SK-N-SH treated with all-trans-retinoic acid at 6 μM for 48 hours (cell line): Measurements from ENCODE around the gene RGL1.

Experiments
- BACH2 ChIP-seq: fragments of 250-450 bp; sonication (Bioruptor Pico); IDR thresholded peaks from 2 replicates; pipeline ENCODE4 v1.9.0; 2021; ENCODE audit warnings: mild to moderate bottlenecking, borderline replicate concordance
- CSDC2 ChIP-seq: fragments of 250-450 bp; sonication (Bioruptor Pico); IDR thresholded peaks from 2 replicates; pipeline ENCODE4 v1.5.0; 2020; ENCODE audit warnings: mild to moderate bottlenecking, moderate library complexity
- GLIS3 ChIP-seq: fragments of 250-450 bp; sonication (Bioruptor Pico); IDR thresholded peaks from 2 replicates; pipeline ENCODE4 v1.5.0; 2020; ENCODE audit warnings: mild to moderate bottlenecking, moderate library complexity
- OSR1 ChIP-seq: fragments of 250-450 bp; sonication (Bioruptor Pico); IDR thresholded peaks from 2 replicates; pipeline ENCODE4 v1.8.0; 2022; ENCODE audit warnings: moderate library complexity, mild to moderate bottlenecking, inconsistent platforms
- ZFP30 ChIP-seq: fragments of 450-650 bp; formaldehyde crosslinking; IDR thresholded peaks from 2 replicates; pipeline ENCODE4 v1.5.0; 2022; ENCODE audit warnings: mild to moderate bottlenecking, moderate library complexity
- ZNF565 ChIP-seq: fragments of 450-650 bp; formaldehyde crosslinking; conservative IDR thresholded peaks from 2 replicates; pipeline ENCODE4 v1.5.0; 2020; ENCODE audit warnings: low read depth, mild to moderate bottlenecking, moderate library complexity
- TF ChIP-seq, protein P1 (sequence below): fragments of 250-450 bp; sonication (Bioruptor Pico); IDR thresholded peaks from 2 replicates; pipeline ENCODE4 v1.5.1; 2020; ENCODE audit warnings: low read depth, mild to moderate bottlenecking, moderate library complexity
- TF ChIP-seq, protein P2 (sequence below): fragments of 250-450 bp; sonication (Bioruptor Pico); IDR thresholded peaks from 2 replicates; pipeline ENCODE4 v1.8.0; 2021; ENCODE audit warnings: low read depth, mild to moderate bottlenecking, moderate library complexity, borderline replicate concordance

DNA sequence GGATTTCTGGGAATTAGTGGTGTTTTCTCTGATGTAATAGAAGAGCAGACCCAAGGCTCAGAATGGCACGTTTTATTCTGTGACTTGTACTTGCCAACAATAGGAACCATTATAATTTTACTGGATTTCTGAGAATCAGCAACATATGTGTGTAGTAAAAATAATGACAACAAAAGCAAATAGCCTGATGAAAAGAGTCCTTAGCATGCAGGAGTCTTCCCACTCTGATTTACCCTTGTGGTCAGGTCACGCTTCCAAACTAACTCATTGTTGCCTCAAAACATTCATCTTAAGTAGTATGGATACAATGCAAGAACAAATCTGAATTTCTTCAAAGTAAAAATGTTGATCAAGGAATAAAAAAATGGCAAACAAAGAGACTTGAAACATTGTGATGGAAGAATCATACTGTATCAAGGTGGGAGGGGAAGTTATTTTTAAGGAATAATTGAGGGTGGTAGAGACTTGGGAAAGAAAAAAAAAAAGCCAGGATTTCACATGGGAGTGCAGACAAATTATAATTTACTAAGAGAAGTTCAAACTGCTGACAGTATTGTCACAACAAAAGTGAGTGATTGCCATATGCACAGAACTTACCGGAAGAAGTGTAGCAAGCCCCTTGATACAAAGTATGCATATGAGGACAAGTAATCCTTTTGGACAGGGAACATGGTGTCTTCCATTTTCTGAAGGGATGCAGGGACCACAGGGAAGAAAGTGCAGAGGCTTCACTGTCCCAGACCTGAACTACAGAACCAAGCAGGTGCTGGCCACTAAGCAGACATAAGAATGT, 31.2 kb upstream of the RGL1 start:
- no peak for TF ChIP-seq CSDC2 (CRISPR knock-in tag)
- TF ChIP-seq, protein P1, sequence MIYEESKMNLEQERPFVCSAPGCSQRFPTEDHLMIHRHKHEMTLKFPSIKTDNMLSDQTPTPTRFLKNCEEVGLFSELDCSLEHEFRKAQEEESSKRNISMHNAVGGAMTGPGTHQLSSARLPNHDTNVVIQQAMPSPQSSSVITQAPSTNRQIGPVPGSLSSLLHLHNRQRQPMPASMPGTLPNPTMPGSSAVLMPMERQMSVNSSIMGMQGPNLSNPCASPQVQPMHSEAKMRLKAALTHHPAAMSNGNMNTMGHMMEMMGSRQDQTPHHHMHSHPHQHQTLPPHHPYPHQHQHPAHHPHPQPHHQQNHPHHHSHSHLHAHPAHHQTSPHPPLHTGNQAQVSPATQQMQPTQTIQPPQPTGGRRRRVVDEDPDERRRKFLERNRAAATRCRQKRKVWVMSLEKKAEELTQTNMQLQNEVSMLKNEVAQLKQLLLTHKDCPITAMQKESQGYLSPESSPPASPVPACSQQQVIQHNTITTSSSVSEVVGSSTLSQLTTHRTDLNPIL (CRISPR knock-in tag), result no peak
- TF ChIP-seq GLIS3 (CRISPR knock-in tag), result no peak
- TF ChIP-seq BACH2, result no peak
- no peak for TF ChIP-seq OSR1
- TF ChIP-seq, protein P2, sequence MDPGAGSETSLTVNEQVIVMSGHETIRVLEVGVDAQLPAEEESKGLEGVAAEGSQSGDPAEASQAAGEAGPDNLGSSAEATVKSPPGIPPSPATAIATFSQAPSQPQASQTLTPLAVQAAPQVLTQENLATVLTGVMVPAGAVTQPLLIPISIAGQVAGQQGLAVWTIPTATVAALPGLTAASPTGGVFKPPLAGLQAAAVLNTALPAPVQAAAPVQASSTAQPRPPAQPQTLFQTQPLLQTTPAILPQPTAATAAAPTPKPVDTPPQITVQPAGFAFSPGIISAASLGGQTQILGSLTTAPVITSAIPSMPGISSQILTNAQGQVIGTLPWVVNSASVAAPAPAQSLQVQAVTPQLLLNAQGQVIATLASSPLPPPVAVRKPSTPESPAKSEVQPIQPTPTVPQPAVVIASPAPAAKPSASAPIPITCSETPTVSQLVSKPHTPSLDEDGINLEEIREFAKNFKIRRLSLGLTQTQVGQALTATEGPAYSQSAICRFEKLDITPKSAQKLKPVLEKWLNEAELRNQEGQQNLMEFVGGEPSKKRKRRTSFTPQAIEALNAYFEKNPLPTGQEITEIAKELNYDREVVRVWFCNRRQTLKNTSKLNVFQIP, result no peak
- TF ChIP-seq ZFP30 (CRISPR knock-in tag), result no peak
- TF ChIP-seq ZNF565 (CRISPR knock-in tag), result no peak
